Endothelial cell of umbilical vein (primary cell): ENCODE data around the gene NELFB. TPM values are rescaled to one million over a fixed set of nuclear protein-coding genes. Genes with fewer than 3 reads are reported as not detected.

Experiments
- BruUV-seq: library from RNA; stranded (reverse); fragments of 400-500 nt; replicated peaks from 2 replicates; lab custom pipeline; 2021; lab: Mats Ljungman, UMichigan
- CTCF ChIA-PET: fragments of 300-600, 350-600 bp; sonication (Branson Sonifier 250); formaldehyde crosslinking; loops from one replicate; lab custom pipeline; 2021; ENCODE audit warnings: antibody characterized with exemption, inconsistent platforms; lab: Charles Lee
- POLR2A ChIA-PET: fragments of 300-600, 350-600 bp; sonication (Branson Sonifier 250); formaldehyde crosslinking; loops from one replicate; lab custom pipeline; 2021; ENCODE audit warnings: antibody characterized with exemption, inconsistent platforms; lab: Charles Lee
- DNase-seq: peaks from one replicate; pipeline ENCODE4 v3.0.0-alpha.2; 2011; ENCODE audit warnings: low read depth, low spot score
- FAIRE-seq: peaks from 2 replicates; lab custom pipeline; 2011; peaks lifted over from hg19 to GRCh38; lab: Jason Lieb, UNC
- H2AFZ ChIP-seq: 2 replicates; pipeline ENCODE4 v1.6.0; 2012; ENCODE audit warnings: low read depth, low read length, control low read depth, inconsistent platforms
- H3K27ac ChIP-seq: 2 replicates; pipeline ENCODE4 v1.5.1; 2011; ENCODE audit warnings: low read depth, mild to moderate bottlenecking, control low read depth, low read length, moderate library complexity; ENCODE audit not compliant: insufficient read depth
- H3K27me3 ChIP-seq, 2 experiments: 2 replicates each; pipeline versions ENCODE4 v1.6.0 to v1.6.1; 2011; ENCODE audit warnings: low read length in 2 of 2, mixed read lengths in 1 of 2; ENCODE audit not compliant: control insufficient read depth in 2 of 2, insufficient read depth in 2 of 2
- H3K36me3 ChIP-seq, 2 experiments: 2 replicates in 1 of 2; 3 replicates in 1 of 2; pipeline ENCODE4 v1.5.1; 2011; ENCODE audit warnings: low read length in 2 of 2, mild to moderate bottlenecking in 1 of 2, moderate library complexity in 1 of 2; ENCODE audit not compliant: control insufficient read depth in 2 of 2, insufficient read depth in 2 of 2; ENCODE audit errors: extremely low read depth in 1 of 2
- H3K4me1 ChIP-seq: 3 replicates; pipeline ENCODE4 v1.5.1; 2011; ENCODE audit warnings: mild to moderate bottlenecking, low read length; ENCODE audit not compliant: control insufficient read depth, insufficient read depth; ENCODE audit errors: extremely low read depth
- H3K4me2 ChIP-seq: 2 replicates; pipeline ENCODE4 v1.6.1; 2011; ENCODE audit warnings: low read length, control low read depth, mixed read lengths; ENCODE audit not compliant: insufficient read depth
- H3K4me3 ChIP-seq, 3 experiments: fragments of 200-600 bp in 1 of 3; sonication (generic), shearing (Covaris generic) in 1 of 3; replicated peaks in 1 of 3; 2 replicates each; pipeline ENCODE4 v1.5.1; 2011 to 2016; ENCODE audit warnings: control low read depth in 3 of 3, low read length in 3 of 3, mild to moderate bottlenecking in 2 of 3, inconsistent platforms in 1 of 3, low read depth in 1 of 3, moderate library complexity in 1 of 3; ENCODE audit not compliant: insufficient read depth in 1 of 3
- H3K79me2 ChIP-seq: 2 replicates; pipeline ENCODE4 v1.6.0; 2012; ENCODE audit warnings: low read length, inconsistent platforms; ENCODE audit not compliant: control insufficient read depth, insufficient read depth
- H3K9ac ChIP-seq: replicated peaks from 2 replicates; pipeline ENCODE3; 2011; ENCODE audit warnings: low read length, control low read depth; ENCODE audit not compliant: insufficient read depth; ENCODE audit errors: extremely low read depth
- H3K9me1 ChIP-seq: replicated peaks from 3 replicates; pipeline ENCODE4 v1.6.0; 2011; ENCODE audit warnings: mild to moderate bottlenecking, low read length; ENCODE audit not compliant: control insufficient read depth, insufficient read depth; ENCODE audit errors: extremely low read depth
- H3K9me3 ChIP-seq: replicated peaks from 2 replicates; pipeline ENCODE4 v1.5.1; 2012; ENCODE audit warnings: low read length, inconsistent platforms; ENCODE audit not compliant: control insufficient read depth, insufficient read depth
- H4K20me1 ChIP-seq: replicated peaks from 2 replicates; pipeline ENCODE3; 2011; ENCODE audit warnings: mild to moderate bottlenecking, low read length; ENCODE audit not compliant: control insufficient read depth, insufficient read depth; ENCODE audit errors: extremely low read depth
- EZH2 ChIP-seq: IDR thresholded peaks from 2 replicates; pipeline ENCODE4 v1.6.1; 2012; ENCODE audit warnings: borderline replicate concordance, low read depth, mild to moderate bottlenecking, moderate library complexity, low read length, inconsistent platforms; ENCODE audit not compliant: severe bottlenecking
- FOS ChIP-seq: IDR thresholded peaks from 2 replicates; pipeline ENCODE4 v1.6.1; 2011; ENCODE audit warnings: mild to moderate bottlenecking, low read length, moderate library complexity, borderline replicate concordance; ENCODE audit not compliant: insufficient read depth
- GATA2 ChIP-seq: IDR thresholded peaks from 2 replicates; pipeline ENCODE4 v1.7.0; 2011; ENCODE audit warnings: low read depth, mild to moderate bottlenecking, moderate library complexity, mixed read lengths, low read length; ENCODE audit not compliant: insufficient read length, insufficient read depth
- JUN ChIP-seq: IDR thresholded peaks from 2 replicates; pipeline ENCODE4 v1.6.1; 2011; ENCODE audit warnings: borderline replicate concordance, low read depth; ENCODE audit not compliant: insufficient read length, insufficient read depth
- MYC ChIP-seq: IDR thresholded peaks from one replicate; pipeline ENCODE4 v1.6.1; 2011; ENCODE audit warnings: mild to moderate bottlenecking, low read depth, low read length
- POLR2A ChIP-seq: IDR thresholded peaks from 2 replicates; pipeline ENCODE4 v1.6.1; 2012; ENCODE audit warnings: low read depth, mild to moderate bottlenecking, control low read depth, low read length
- POLR2AphosphoS5 ChIP-seq: IDR thresholded peaks from 2 replicates; pipeline ENCODE4 v1.6.1; 2012; ENCODE audit warnings: low read depth, mild to moderate bottlenecking, control low read depth, low read length, moderate library complexity; ENCODE audit not compliant: insufficient read depth
- dilution Hi-C: fragments of 300-500 bp; cut with MboI; formaldehyde crosslinking; loops from one replicate; pipeline ENCODE4 v1.15.0; 2019; ENCODE audit warnings: low sequenced_read_pairs; ENCODE audit not compliant: extremely low pct_ligation_motif_present
- intact Hi-C: fragments of 100-400 bp; cut with micrococcal nuclease; formaldehyde crosslinking; loops from one replicate; pipeline ENCODE4 v1.10.0; 2022
- polyA plus RNA-seq, 4 experiments: library from polyadenylated mRNA; depleted of rRNA in 3 of 4; stranded (reverse) in 3 of 4; unstranded in 1 of 4; fragments of >200 nt; gene quantifications; 2 replicates each; pipeline versions ENCODE4 v1.2.1 to v1.2.3, GENCODE V29; 2011 to 2012; ENCODE audit warnings: missing spikeins in 1 of 4
- total RNA-seq: library from RNA; stranded (reverse); gene quantifications from 2 replicates; pipeline ENCODE4 v1.2.3, GENCODE V29; 2021
- TF ChIP-seq, protein P1 (sequence below): IDR thresholded peaks from 2 replicates; pipeline ENCODE4 v1.6.1; 2011; ENCODE audit not compliant: insufficient read depth, insufficient read length
- TF ChIP-seq, protein P2 (sequence below), 2 donors: IDR thresholded peaks; 1 replicate in 1 of 2; 2 replicates in 1 of 2; pipeline ENCODE4 v1.5.1; 2011; ENCODE audit warnings: low read length in 2 of 2, mild to moderate bottlenecking in 2 of 2, moderate library complexity in 2 of 2, control low read depth in 1 of 2, inconsistent platforms in 1 of 2, low read depth in 1 of 2; ENCODE audit not compliant: insufficient read depth in 1 of 2; ENCODE audit errors: extremely low read depth in 1 of 2

The NELFB gene
- total and polyA plus RNA-seq, 2 donors (not counting 3 experiments of a cell fraction or from before 2014, with no cell fraction given): 62.3 to 76.1 TPM

DNA sequence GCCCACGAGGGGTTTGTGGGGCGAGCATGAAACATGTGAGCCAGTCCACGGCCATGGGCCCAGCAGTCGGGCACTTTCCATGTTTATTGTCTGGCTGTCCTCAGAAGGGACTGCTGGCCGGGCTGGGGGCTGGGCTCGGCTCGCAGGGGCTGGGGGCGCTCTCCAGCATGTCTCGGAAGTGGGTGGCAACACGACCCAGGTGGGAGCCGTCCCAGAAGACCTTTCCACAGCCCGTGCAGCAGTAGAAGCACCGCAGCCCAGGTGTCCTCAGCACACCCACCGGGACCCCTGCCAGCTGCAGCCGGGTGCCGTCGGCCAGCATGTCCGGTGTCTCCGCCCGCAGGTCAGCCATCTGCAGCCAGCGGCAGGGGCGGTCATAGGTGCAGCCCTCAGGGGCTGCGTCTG is 51.7 kb downstream of the NELFB start:
- POLR2A ChIA-PET: interaction anchor here (1.0 kb wide), 1 partner anchor 14 kb away, joined by 3 read pairs; no protein-coding TSS in a partner anchor
- no peaks in the 10 kb centered on the region for H3K36me3 ChIP-seq
- H3K9me3 ChIP-seq: no peaks in the 10 kb centered on the region
- no peak overlapping the region for H3K4me3 ChIP-seq
- dilution Hi-C loops (no loop called here), intact Hi-C loops (no loop called here)
- H2AFZ ChIP-seq: no peak overlapping the region
- H3K9ac ChIP-seq: no peak overlapping the region
- FAIRE-seq: no peak
- no peaks in the 10 kb centered on the region for H3K79me2 ChIP-seq
- H4K20me1 ChIP-seq: no peaks in the 10 kb centered on the region
- peaks cover 36% of the 10 kb centered on the region for H3K4me1 ChIP-seq
- peak overlapping the region; percentile 97 for H3K27ac ChIP-seq
- no peaks in the 10 kb centered on the region for H3K27me3 ChIP-seq
- BruUV-seq: no TSS peak
- CTCF ChIA-PET: interaction anchor here (0.8 to 3.0 kb wide), 8 partner anchors 10 to 102 kb away, joined by 3 to 14 read pairs (median 4); no protein-coding TSS in a partner anchor
- DNase-seq: no peak
- TF ChIP-seq EZH2 (no peak), POLR2A (no peak), FOS (no peak), POLR2AphosphoS5 (no peak), GATA2 (no peak), MYC (no peak), JUN (no peak)
- TF ChIP-seq, protein P1, sequence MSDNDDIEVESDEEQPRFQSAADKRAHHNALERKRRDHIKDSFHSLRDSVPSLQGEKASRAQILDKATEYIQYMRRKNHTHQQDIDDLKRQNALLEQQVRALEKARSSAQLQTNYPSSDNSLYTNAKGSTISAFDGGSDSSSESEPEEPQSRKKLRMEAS: no peak
- TF ChIP-seq, protein P2, sequence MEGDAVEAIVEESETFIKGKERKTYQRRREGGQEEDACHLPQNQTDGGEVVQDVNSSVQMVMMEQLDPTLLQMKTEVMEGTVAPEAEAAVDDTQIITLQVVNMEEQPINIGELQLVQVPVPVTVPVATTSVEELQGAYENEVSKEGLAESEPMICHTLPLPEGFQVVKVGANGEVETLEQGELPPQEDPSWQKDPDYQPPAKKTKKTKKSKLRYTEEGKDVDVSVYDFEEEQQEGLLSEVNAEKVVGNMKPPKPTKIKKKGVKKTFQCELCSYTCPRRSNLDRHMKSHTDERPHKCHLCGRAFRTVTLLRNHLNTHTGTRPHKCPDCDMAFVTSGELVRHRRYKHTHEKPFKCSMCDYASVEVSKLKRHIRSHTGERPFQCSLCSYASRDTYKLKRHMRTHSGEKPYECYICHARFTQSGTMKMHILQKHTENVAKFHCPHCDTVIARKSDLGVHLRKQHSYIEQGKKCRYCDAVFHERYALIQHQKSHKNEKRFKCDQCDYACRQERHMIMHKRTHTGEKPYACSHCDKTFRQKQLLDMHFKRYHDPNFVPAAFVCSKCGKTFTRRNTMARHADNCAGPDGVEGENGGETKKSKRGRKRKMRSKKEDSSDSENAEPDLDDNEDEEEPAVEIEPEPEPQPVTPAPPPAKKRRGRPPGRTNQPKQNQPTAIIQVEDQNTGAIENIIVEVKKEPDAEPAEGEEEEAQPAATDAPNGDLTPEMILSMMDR (IDR thresholded peaks at IDR 0.05; ENCODE audit: extremely low read depth in 1 of 2, insufficient read depth in 1 of 2, low read depth in 1 of 2, low read length in 2 of 2): no peak
- H3K4me2 ChIP-seq: no peak overlapping the region
- no peaks in the 10 kb centered on the region for H3K9me1 ChIP-seq
